Epithelial cell of prostate (primary cell): ENCODE data around the gene THBS4.

Source experiments
- DNase-seq: peaks from one replicate; pipeline ENCODE4 v3.0.0-alpha.2; 2011; ENCODE audit warnings: low read depth, low spot score
- H3K27ac ChIP-seq: fragments of 450-650 bp; 2 replicates; pipeline ENCODE4 v1.5.1; 2017; ENCODE audit warnings: mild to moderate bottlenecking

The THBS4 gene

DNA sequence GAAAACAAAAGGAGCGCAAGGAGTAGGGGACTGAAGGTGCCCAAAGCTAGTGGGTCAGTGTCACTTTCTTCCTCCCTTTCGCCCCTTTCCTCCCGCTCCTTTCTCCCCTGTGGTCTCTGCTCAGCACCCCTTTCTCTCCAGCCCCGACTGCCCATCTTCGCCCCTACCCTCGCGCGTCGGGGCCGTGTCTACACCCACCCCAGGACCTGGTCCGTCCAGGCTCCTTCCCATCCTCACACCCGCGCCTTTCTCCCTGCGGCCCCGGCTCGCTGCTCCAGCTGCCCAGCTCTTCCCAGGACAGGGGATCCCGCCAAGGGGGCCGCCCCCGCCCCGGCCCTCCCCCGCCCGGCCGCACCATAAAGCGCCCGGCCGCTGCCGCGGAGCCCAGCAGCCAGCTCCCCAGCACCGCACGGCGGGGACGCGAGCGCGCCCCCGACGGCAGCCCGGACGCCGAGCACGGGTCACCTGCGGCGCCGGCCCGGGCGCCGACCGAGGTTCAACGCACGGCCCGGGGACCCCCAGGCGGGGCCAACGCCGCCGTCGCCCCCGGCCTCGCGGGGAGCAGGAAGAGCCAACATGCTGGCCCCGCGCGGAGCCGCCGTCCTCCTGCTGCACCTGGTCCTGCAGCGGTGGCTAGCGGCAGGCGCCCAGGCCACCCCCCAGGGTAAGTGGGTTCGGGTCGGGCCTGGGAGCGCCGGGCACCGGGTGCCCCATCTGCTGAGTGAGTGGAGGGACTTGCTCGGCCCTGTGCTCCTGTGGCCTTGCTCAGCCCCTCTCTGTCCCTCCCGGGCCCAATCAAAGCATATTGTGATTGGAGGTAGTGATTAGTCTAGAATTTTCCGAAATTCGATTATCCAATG is at the start of gene THBS4:
THBS4 (plus strand) TSS at position 387 of the 860 bp plus-strand sequence; CDS start at position 577, 190 bp downstream.
- no peak for DNase-seq
- H3K27ac ChIP-seq: no peak within 1 kb of the TSS

DNA sequence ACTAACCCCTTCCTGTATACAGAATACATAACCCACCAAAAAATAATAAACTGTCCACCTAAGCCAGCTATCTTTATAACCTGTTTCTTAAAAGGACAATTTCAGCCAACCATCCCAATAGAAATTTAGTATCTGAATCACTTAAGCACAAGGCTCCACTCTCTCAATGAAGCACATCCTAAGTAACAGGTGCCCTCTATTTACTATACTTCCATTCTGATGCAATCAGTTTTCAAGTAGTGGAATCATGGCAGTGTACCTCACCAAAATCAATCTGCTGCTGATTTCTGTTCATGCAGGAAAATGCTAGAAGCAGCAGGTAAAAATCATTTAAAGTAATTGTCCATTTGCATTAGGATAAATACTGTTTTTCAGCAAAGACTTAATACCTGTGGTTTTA is 48.9 kb upstream of the THBS4 start:
- no peak overlapping the region for H3K27ac ChIP-seq

DNA sequence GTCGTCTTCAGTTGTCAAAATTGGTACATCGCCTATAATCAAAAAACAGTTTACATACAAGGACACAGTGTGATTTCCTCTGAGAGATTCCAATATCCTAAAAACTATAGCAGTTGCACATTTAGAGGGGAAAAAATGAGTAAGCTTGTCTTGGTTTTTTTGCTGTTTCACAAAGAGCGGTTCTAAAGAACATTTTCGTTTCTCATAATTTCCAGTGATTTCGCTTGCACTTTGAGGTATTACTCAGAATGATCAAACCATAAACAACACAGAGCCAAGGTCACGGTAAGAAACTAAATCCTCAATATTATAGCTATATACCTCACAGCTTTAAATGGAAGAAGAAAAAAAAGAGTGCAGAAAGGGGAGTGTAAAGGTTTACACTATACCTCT is 44.9 kb upstream of the THBS4 start:
- no peak for DNase-seq
- peak overlapping the region; percentile 60 for H3K27ac ChIP-seq

More for the DNA sequence above, 48.9 kb upstream of the THBS4 start:
- no peak for DNase-seq

DNA sequence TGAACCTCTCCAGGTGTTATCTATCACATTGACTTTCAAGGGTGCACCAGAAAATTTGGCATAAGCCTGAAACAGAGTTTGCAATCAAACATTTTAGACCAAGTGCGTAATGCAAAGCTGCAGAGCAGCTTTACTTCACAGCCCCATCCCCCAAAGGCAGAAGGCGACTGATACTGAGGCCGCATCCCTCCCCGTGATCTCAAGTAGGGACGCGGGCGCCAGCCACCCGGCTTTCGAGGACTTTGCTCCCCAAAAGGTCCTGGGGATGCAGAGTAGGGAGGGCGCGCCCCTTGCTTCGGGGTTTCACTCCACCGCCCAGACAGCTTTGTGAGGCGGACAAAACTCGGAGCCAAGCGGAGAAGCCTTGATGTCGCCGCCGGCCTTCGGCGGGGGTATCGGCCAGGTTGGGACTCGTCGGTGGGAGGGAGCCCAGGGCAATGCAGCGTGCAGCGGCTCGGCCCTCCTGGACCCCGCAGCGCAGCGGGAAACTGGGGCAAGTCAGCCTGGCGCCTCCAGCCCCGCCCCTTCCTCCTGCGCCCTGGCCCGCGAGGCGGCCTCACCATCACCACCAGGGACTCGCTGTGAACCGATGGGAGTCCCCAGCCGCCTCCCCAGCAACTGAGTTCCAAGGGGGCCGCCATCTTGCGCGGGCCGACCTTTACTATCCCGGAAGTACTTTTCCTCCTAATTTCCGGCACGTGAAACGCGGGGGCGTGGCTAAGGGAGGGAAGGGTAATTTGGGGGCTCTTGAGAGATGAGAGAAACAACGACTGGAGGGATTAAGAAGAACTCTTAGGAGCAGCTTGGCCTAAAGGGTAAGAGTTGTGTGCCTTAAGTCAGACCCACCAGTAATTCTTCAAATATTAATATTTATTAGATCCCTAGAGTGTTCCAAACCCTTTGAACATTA is 44.3 kb upstream of the THBS4 start, which contains the start of gene MTX3:
MTX3 (minus strand) TSS at position 665 of the 910 bp plus-strand sequence; CDS start at position 641, 24 bp downstream.
- DNase-seq: no peak
- peak within 1 kb of the TSS; percentile 60 for H3K27ac ChIP-seq

DNA sequence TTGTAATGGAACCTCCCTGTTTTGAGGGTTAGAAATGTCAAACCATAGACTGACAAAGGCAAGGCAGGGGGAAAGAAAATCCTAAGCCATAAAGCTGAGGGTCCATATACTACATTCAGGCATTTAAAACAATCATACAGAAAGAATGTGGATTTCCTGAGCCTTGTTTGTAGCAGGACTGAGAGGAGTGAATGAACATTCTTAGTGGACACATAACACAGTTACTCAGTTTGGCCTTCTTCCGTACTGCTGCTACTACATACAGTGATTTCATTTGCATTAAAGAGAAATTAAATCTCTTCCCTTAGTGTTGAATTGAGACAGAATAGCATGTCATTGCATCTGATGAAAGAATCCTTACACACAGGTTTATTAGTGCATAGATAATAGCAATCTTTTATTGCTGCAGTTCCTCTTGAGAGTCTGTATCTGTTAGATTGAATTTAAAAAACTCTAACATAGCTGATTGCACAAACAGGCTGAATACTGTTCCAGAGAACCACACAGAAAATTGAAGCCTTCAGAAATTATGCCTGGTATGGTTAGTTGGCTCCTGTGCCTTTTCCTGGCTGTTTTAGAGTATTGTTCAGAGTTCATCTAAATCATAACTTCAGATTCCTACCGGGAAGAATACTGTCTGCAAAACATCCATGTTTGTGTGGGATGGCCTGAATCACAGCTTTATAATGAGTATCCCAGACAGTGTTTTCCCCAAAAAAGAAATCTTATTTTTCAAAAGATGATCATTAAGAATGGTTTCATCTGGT is 42.1 kb upstream of the THBS4 start:
- no peak overlapping the region for H3K27ac ChIP-seq
- no peak for DNase-seq

DNA sequence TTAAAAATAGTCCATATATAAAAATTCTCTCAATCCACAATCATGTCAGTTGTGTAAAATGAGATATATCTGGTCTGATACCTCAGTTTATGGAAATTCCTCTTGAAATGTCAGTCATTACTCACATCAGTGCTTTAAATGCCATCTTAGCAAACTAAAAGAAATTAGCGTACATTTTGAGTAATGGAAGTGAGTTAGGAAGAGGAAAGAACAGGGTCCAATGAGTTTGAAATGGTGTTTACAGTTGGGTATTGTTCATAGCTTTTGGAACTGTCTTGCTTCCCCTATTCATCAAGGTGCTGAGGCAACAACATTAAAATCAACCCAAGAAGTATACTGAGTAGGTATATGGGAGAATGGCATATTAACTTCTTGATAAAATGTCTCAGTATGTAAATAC is 35.4 kb upstream of the THBS4 start:
- no peak for DNase-seq
- no peak overlapping the region for H3K27ac ChIP-seq

DNA sequence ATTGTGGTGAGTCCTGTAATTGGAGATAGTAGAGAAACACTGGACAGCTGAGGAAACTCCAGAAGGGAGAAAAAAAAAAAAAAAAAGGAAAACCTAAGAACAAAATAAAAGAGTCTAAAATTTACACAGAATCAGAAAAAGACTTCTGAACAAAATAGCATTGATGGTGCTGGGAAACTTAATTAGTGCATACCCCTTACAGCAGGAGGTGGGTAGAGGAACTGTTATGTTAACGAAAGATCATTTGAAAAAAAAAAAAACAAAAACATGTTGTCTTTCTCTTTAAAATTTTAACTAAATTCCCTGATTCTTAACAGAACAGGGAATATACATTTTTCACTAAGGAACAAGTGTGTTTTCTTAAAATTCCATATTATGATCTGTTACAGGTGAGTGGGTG is 32.5 kb upstream of the THBS4 start:
- DNase-seq: no peak

DNA sequence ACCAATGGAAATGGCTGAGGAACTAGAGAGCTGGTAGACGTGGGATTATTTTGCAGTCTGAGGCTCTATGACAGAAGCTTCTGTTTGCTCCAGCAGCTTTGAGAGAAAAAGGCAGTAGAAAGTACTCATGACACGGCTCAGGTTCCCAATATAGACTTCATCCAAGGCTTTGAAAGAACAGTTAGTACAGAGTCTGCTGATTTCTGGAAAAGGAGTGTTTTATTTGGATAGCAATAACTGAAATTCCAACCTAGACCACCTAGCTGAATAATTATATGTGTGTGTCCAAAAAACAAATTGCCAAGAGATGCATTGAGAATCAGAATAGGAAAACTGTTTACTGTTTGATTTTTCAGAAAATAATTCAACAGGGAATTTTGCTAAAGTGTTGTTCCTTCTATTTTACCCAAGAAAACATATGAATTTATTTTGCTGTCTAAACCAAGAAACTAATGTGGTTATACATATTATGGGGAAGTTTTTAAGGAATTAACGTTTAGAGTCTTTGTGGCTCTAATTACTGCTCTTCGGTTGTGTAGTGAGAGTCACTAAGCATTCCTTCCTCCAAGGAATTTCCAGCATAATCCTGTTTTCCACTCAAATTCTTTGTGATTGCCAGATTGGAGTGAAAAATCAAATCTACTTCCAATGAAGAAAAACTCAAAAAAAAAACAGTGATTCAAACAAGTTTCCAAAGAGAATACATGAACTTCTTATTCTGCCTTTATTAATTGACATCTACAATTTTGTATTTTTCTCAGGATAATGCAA is 26.0 kb upstream of the THBS4 start:
- no peak for DNase-seq
- no peak overlapping the region for H3K27ac ChIP-seq

More for the DNA sequence above, 32.5 kb upstream of the THBS4 start:
- no peak overlapping the region for H3K27ac ChIP-seq

DNA sequence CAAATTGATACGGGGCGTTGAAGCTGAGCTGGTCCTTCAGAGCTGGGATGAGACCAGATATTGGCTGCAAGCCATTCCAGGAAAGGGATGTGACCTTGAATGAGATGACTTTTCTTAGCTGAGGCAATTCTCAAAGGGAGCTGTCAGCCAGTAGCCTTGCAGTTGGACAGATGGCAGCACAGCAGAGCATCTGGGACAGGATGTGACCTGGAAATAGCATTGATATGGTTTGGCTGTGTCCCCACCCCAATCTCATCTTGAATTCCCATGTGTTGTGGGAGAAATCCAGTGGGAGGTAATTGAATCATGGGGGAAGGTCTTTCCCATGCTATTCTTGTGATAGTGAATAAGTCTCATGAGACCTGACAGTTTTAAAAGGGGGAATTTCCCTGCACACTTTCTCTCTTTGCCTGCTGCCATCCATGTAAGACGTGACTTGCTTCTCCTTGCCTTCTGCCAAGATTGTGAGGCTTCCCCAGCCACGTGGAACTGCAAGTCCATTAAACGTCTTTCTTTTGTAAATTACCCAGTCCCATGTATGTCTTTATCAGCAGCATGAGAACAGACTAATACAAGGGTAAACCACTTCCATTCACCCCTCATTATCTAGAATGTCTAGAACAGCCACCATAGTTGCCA is 24.3 kb upstream of the THBS4 start:
- H3K27ac ChIP-seq: no peak overlapping the region
- no peak for DNase-seq

DNA sequence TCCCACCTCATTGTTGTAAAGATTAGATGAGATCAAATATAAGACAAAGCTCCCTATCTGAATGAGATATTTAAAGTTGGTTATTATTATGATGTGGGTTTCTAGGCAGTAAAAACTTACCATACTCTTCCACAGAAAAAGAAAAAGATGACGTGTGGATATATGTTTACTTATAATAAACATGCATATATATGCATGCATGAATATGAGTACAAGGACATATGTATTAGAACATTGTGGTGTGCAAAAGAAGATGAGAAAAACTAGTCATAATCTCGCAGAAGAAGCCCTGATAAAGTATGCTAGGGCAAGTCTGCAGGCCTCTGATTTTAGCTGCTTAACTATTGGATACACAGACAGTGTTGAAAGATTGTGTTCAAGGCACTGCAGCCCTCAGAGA is 10.1 kb upstream of the THBS4 start:
- H3K27ac ChIP-seq: no peak overlapping the region
- DNase-seq: no peak

DNA sequence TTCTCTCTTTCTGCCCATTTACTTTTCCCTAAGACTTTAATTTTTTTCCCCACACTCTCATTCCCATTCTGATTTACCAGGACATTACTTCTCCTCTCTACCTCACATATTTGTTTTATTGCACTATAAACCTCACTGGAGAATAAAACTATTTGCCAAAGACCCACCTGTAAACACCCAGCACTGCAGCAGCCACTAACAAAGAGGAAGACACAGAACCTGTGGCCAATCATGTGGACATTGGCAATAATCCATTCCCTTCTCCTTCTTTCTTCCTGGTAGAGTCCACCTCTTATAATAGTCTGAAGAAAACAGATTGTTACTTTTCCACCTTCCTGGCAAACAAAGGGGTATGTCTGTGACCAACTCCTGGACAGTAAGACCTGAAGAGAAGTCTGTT is 8.3 kb upstream of the THBS4 start:
- no peak overlapping the region for H3K27ac ChIP-seq
- DNase-seq: no peak

DNA sequence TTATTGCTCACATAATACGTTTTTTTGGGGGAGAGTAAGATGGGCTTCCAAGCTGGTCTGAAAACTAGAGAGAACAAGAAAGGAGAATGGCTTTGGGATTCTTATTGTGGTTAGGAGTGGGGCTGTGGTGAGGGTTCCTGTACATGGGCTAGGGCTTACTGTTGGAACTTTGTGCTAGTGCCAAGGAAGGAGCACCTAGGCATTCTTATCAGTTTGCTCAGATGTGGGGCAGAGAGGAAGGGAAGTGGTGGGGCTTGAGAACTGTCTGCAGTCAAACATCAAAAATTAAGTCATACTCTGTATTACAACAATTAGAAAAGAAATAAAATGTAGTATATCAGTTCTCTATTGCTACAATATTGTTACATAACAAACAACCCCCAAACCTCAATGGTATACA is 4.0 kb upstream of the THBS4 start:
- no peak overlapping the region for H3K27ac ChIP-seq
- DNase-seq: no peak

DNA sequence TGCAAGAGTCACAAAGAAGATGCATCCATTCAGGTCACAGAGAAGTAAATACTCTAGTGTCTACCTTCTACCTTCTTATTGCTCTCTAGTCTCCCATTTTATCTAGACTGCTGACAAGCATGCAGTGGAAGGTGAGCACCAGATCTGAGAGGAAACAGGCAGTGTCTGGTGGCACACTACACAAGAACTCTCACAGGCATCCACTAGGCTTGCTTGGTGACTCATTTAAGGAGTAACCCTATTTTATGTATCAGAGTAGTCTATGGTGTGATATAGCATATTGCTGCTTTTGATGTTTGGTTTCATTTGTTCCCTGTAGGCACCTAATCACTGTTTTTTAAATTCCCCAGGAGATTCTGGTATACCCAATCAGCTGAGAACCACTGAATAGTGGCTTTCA is 1.6 kb upstream of the THBS4 start:
- no peak overlapping the region for H3K27ac ChIP-seq
- DNase-seq: no peak

DNA sequence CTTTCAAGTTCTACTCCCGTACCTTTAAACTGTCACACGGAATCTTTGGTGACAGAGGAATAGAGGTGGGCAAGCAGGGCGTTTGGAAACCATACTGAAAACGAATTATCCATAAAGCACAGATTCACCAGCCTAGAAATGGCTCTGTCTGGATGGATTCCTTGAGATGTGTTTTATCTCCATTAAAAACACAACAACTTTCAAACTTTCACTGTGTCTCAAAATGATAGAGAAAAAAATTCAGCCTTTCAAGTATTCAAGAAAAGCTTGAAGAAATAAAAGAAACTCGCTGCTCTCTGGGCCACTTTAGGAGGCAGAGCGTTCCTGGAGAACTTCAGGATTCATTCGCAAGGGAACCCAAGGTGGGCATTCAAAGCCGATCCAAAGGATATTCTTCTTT is 589 bp upstream of the THBS4 start:
- no peak overlapping the region for H3K27ac ChIP-seq

DNA sequence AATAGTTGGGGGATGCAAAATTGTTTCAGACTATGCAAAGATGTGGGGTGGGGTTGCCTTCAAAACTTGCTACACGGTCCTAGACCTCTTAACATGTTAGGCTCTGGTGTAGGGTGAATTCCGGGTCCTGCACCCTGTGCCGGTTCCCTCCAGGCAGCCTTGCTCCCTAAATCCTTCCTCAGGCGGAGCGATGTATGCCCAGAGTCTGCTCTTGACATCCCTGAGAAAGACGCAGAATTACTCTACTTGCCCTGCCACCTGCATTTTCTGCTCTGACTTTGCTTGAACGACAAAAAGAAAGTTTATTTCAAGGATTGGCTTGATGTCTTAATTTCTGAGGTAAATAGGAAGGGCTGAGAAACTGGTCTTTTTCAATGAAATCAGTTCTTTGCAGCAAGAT is 691 bp downstream of the THBS4 start:
- H3K27ac ChIP-seq: no peak overlapping the region
- no peak for DNase-seq

More for the DNA sequence above, 589 bp upstream of the THBS4 start:
- DNase-seq: no peak

DNA sequence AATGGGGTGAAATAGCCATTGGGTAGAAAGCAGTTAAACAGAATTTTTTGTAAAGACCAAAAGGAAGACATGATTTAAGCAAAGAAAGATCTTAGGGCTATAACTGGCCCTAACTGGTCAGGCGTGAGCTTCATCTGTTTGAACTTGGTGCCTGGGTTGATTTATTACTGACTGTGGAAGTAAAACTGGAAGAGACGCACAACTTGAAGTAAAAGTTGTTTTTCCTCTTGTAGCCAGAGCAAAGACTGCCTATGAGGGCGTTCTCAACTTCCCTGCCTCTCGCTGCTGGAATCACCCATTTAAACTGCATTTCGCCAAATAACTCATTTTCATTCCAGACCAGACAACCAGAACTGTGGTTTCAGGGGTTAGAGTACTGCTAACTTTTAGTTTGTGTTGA is 1.5 kb downstream of the THBS4 start:
- H3K27ac ChIP-seq: no peak overlapping the region
- DNase-seq: no peak

DNA sequence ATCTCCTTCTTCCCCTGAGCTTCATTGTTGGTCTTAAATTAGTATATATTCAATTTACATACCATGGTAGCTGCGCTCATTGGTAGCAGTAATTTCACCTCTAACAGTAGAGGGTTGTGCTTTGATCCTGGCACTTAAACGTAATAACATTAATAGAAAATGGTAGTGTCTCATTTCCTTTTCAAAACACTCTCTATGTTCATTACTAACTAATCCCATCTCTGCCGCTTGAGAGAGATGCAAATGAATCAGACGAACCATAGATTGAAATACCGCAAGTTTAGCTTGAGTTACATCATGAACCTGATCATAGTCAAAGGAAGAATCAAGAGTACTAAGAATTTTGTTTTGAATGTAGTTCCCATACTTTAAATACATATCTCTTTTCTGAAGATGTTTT is 2.2 kb downstream of the THBS4 start:
- H3K27ac ChIP-seq: no peak overlapping the region
- DNase-seq: no peak

DNA sequence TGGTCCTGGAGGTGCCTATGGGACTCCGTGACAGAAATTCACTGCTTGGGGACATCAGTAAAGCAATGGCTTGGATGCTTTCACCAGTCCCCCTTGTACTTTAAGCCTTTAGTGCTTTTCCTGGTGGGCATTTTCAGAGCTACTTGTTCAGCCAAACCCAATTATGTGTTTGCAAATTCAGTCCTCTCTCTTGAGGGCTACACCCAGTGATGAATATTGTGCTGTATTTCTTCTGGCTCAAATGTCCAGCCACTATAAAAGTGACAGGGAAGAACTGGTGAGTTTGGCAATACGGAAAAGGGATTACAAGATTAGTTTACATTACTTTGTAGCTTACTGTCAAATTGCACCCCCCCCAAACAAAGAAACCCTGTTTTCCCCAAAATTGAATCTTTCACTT is 4.5 kb downstream of the THBS4 start:
- H3K27ac ChIP-seq: no peak overlapping the region
- DNase-seq: no peak

DNA sequence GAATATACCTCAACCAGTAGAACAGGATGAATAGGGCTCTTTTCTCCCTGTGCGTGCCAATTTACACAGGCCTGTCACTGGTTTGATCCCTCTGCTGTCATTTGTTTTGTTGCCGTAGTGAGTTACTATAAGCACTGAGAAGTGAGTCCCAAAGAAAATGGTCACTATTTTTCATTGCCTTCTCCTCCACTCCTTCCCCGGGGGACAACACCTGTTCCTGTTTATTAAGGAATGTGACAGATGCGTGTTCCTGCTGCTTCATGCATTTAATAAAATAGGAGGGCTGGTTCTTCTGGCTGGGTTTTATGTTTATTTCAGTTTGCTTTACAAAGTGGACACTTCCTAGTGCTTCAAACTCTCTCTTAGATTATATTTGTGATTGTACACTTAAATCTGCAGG is 6.4 kb downstream of the THBS4 start:
- no peak for DNase-seq
- H3K27ac ChIP-seq: no peak overlapping the region
